Right lung (tissue), 5 donors: ENCODE results near the gene GPHN. TPM values are rescaled to one million over a fixed set of nuclear protein-coding genes. Genes with fewer than 3 reads are reported as not detected.
"Not testable (repeated sequence)": the region's sequence is repeated elsewhere in the genome, so short reads cannot be mapped to it uniquely, and the experiment has no call there.

Experiments used
- DNase-seq, 2 donors: peaks; one replicate each; pipeline ENCODE4 v3.0.0-alpha.2; 2013
- polyA plus RNA-seq, 5 donors: library from polyadenylated mRNA; unstranded; fragments of 120-200 nt; gene quantifications; one replicate each; pipeline versions ENCODE4 v1.2.1 to v1.2.3, GENCODE V29; 2013; ENCODE audit warnings: inconsistent platforms in 1 of 5, low replicate concordance in 1 of 5; ENCODE audit not compliant: insufficient read length in 5 of 5, insufficient read depth in 1 of 5

The GPHN gene
- polyA plus RNA-seq, 5 donors = 19.5 to 27.6 (median 26.5) TPM

GRCh38 chr14:66498311-66498710 is 9.6 kb upstream of the GPHN start:
- no peak for DNase-seq

DNA sequence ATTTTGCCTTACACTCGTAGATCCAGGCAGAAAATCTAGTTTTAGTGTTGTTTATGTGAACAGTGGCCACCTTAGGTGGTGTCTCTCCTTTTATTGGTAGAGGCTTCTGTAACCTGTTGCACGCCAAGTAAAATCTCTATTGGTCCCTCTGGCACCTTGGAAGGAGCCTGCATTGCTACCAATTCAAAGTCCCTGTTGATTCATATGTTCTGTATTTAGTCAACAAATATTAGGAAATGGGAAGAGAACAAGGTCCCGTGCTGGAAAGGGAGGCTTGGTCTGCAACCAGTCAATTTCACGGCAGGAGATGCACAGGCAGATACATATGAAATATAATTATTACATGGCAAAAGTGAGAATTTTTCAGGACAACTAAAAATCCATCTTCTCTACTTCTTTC is 6.4 kb upstream of the GPHN start:
- DNase-seq = no peak

DNA sequence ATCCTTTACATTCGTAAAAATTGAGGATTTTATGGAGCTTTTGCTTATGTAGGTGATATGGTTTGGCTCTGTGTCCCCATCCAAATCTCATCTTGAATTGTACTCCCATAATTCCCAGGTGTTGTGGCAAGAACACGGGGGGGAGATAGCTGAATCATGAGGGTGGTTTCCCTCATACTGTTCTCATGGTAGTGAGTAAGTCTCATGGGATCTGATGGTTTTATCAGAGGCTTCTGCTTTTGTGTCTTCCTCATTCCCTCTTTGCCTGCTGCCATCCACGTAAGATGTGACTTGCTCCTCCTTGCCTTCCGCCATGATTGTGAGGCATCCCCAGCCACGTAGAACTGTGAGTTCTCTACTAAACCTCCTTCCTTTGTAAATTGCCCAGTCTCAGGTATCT is 5.1 kb upstream of the GPHN start:
- DNase-seq = not testable (repeated sequence)

DNA sequence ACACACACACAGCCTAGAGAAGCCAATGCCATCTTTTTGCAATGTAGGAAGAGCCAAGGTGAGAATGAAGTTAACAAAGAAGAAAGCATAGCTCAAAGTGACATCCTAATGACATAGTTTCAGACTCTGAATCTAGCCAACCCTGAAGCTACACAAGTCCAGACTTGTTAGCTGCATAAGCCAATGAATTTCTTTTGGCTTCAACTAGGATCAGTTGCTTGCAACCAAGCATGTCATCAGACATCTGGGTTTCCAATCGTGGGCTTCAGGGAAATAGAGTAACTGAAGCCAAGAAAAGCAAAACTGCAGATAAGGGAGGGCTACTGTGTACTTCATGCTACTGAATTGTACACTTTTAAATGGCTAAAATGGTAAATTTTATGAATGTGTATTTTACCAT is 4.4 kb upstream of the GPHN start:
- DNase-seq = no peak

- DNase-seq = no peak
These were observed 696 bp upstream of the GPHN start for GRCh38 chr14:66507181-66507721.

- no peak for DNase-seq
These were observed 549 bp downstream of the GPHN start for GRCh38 chr14:66508547-66508845.

- peak; percentile 24 to 28 for DNase-seq
These were observed 1.1 kb downstream of the GPHN start for GRCh38 chr14:66508846-66509621.

DNA sequence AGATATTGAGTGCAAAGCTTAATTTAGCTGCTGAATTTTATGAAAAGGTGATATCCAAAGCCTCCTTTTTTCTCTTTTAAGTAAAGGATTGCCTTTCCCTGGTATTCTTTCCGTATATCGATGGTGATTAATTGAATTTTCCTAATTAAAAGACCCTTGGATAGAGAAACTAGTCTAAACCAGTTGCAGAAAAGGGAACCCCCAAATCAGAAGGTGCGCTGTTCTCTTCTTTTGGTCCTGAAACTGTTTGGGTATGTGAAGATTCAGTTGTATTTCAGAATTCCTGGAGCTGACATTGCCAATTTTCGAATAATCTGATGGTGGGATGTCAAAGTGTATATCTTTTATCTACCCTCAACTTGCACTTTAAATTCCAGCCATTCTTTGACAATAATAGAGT is 1.9 kb downstream of the GPHN start:
- no peak for DNase-seq

- DNase-seq = no peak
These were observed 3.9 kb downstream of the GPHN start for GRCh38 chr14:66511849-66512248.

GRCh38 chr14:66514213-66514612 is 6.3 kb downstream of the GPHN start:
- DNase-seq = no peak

DNA sequence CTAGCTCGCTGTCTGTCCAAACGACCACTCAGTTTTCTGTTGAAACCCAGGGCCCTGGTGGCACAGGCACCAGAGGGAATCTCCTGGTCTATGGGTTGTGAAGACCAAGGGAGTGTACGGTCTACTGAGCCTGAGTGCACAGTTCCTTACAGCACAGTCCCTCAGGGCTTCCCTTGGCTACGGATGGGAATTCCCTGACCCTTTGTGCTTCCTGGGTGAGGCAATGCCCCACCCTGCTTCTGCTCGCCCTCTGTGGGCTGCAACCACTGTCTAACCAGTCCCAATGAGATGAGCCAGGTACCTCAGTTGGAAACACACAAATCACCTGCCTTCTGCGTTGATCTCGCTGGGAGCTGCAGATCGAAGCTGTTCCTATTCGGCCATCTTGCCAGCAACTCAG is 22.6 kb downstream of the GPHN start:
- no peak for DNase-seq

DNA sequence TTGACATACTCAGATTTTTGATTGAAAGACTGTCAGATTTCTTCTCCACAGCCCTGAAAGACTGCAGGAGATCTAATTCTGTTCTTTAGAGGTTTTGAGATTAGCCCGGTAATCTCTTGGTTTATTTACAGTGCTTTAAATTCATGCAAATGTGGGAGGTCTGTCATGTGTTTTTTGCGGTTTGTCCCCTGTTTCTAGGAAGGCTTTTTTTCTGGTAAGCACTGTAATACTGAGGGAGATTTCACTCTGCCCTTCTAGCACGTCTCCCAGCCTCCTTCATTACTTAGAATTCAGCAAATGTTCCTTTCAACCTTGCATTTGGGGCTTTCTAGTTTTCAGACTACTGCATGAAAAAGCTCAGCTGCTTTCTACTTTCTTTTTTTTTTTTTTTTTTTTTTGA is 31.1 kb downstream of the GPHN start:
- no peak for DNase-seq

DNA sequence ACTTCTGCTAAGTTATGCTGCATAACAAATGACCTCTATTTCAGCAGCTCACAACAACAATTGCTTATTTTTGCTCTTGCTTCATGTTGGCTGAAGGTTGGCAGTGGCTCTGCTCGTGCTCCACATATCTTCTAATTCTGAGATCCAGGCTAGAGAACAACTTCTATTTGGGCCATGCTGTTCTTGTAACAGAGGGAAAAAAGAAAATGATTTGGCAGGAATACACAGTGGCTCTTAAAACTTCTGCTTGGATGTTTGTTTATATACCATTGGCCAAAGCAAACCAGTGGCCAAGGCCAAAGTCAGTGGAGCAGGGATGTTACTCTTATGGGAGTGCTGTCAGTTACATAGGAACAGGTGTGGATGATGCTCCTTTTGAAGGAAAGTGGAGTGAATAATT is 32.1 kb downstream of the GPHN start:
- DNase-seq = no peak

- no peak for DNase-seq
These were observed 33.7 kb downstream of the GPHN start for GRCh38 chr14:66541627-66542026.

- no peak for DNase-seq
These were observed 36.0 kb downstream of the GPHN start for GRCh38 chr14:66543996-66544395.

DNA sequence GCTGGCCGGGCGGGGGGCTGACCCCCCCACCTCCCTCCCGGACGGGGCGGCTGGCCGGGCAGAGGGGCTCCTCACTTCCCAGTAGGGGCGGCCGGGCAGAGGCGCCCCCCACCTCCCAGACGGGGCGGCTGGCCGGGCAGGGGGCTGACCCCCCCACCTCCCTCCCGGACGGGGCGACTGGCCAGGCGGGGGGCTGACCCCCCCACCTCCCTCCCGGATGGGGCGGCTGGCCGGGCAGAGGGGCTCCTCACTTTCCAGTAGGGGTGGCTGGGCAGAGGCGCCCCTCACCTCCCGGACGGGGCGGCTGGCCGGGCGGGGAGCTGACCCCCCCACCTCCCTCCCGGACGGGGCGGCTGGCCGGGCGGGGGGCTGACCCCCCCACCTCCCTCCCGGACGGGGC is 37.2 kb downstream of the GPHN start:
- DNase-seq = not testable (repeated sequence)

DNA sequence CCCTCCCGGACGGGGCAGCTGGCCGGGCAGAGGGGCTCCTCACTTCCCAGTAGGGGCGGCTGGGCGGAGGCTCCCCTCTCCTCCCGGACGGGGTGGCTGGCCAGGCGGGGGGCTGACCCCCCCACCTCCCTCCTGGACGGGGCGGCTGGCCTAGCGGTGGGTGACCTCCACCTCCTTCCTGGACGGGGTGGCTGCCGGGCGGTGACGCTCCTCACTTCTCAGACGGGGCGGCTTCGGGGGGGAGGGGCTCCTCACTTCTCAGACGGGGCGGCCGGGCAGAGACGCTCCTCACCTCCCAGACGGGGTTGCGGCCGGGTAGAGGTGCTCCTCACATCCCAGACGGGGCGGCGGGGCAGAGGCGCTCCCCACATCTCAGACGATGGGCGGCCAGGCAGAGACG is 37.8 kb downstream of the GPHN start:
- not testable (repeated sequence) for DNase-seq

DNA sequence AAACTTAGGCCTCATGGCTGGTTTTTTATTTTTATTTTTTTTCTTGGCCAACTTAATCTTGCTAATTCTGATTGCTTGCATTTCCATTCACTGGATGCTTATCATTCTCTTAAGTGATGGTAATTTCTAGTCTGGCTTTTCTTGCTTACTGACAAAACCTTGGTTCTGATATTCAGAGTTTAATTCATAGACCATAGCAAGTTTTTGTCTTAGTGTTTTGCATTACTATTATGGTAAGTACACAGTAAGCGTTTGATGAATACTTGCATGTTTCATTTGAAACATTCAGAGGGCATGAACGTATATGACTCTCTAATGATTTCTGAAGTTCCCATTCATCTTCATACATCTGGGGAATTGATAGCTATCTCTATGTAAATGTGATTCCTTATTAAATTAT is 55.8 kb downstream of the GPHN start:
- no peak for DNase-seq

GRCh38 chr14:66568220-66568619 is 60.3 kb downstream of the GPHN start:
- no peak for DNase-seq

DNA sequence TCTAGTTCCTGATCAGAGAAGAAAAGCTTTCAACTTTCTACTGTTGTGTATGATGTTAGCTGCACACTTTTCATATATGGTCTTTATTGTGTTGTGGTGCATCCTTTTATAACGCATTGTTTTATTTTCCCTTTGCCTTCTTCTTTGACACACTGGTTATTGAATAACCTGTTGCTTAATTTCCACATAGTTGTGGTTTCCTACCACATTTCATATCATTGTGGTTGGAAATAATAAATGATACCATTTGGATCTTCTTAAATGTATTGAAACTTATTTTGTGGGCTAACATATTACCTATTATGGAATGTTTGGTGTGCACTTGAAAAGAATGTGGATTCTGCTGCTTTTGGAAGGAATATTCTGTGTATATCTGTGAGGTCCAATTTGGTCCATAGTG is 64.9 kb downstream of the GPHN start:
- DNase-seq = no peak

DNA sequence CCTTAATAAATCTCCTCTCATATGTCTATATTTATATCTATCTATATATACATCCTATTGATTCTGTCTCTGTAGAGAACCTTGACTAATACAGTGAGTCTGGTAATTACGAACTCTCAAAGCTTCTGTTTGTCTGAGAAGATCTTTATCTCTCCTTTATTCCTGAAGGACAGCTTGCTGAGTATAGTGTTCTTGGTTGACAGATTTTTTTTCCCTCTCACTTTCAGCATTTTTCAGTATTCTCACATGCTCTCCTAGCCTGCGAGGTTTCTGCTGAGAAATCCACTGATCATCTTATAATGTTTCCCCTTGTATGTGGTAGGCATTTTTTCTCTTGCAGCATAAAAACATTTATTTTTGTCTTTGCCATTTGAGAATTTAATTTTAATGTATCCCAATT is 67.1 kb downstream of the GPHN start:
- no peak for DNase-seq

DNA sequence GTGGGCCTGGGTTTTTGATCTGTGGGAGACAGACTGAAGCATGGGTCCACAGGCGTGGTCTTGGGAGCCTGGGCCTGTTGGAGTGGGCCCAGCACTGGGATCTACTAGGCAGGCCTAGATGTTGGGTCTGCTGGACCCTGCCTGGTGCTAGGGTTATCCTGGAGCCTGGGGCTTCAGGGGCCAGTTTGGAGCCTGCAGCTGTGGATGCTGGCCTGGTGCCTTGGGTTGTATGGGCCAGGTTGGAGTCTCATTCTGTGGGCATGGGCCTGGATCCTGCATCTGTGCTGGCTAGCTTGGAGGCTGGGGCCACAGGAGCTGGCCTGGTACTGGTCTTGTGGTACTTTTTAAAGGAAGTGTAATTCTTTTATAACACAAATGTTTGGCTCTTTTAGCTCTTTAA is 68.0 kb downstream of the GPHN start:
- DNase-seq = no peak

DNA sequence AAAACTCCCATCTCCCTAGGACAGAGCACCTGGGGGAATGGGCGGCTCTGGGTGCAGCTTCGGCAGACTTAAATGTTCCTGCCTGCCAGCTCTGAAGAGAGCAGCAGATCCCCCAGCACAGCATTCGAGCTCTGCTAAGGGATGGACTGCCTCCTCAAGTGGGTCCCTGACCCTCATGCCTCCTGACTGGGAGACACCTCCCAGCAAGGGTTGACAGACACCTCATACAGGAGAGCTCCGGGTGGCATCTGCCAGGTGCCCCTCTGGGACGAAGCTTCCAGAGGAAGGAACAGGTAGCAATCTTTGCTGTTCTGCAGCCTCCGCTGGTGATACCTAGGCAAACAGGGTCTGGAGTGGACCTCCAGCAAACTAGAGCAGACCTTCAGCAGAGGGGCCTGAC is 79.8 kb downstream of the GPHN start:
- not testable (repeated sequence) for DNase-seq

DNA sequence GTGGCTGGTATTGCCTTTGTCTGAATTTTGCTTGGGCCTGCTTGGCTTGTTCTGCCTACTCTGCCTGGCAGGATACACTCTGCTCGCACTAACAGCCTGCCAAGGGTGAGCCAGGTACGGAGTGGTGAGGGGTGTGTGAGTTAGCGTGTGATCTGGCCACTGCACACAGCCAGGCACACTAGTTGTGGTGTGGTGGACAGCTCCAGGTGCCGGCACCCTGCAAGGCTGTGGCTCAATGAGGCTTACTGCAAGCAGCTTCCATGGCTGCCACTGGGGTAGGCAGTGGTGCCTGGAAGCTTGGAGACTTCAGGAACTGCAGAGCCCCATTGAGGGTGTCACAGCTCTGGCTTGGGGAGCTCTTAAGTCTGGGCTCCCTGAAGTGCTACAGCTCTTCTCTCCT is 87.4 kb downstream of the GPHN start:
- DNase-seq = no peak
